Natural killer cell (primary cell): ENCODE measurements around the gene PLXNA2. TPM values are rescaled to one million over a fixed set of nuclear protein-coding genes. Genes with fewer than 3 reads are reported as not detected.

ENCODE experiments used
- ATAC-seq, 3 donors: fragments of 150-1000 bp in 2 of 3; fragments of 200-7000 bp in 1 of 3; cut with Tn5 transposase; 1 replicate in 1 of 3; 2 replicates in 2 of 3; pipeline ENCODE4 v1.10.0; 2021; ENCODE audit warnings: mild to moderate bottlenecking in 2 of 3, moderate library complexity in 2 of 3
- DNase-seq, 2 donors: peaks; one replicate each; pipeline versions ENCODE4 v3.0.0 to v3.0.0-alpha.2; 2013 to 2021; ENCODE audit warnings: mixed read lengths in 1 of 2
- H3K27ac ChIP-seq: one replicate; pipeline ENCODE4 v1.5.1; 2013; ENCODE audit warnings: mild to moderate bottlenecking, low read length
- H3K27me3 ChIP-seq: one replicate; pipeline ENCODE4 v1.6.1; 2013; ENCODE audit warnings: low read length; ENCODE audit not compliant: control insufficient read depth, insufficient read depth
- H3K36me3 ChIP-seq: one replicate; pipeline ENCODE4 v1.6.1; 2013; ENCODE audit warnings: low read length; ENCODE audit not compliant: control insufficient read depth, insufficient read depth
- H3K4me1 ChIP-seq: one replicate; pipeline ENCODE4 v1.6.1; 2013; ENCODE audit warnings: low read length; ENCODE audit not compliant: control insufficient read depth, insufficient read depth
- H3K4me3 ChIP-seq: one replicate; pipeline ENCODE4 v1.5.1; 2013; ENCODE audit warnings: low read length
- H3K9me3 ChIP-seq: one replicate; pipeline ENCODE4 v1.6.1; 2013; ENCODE audit warnings: low read length; ENCODE audit not compliant: control insufficient read depth, insufficient read depth
- H3K27ac Mint-ChIP-seq, 2 donors: one replicate each; pipeline ENCODE4 v1.8.0; 2022; ENCODE audit warnings: mild to moderate bottlenecking in 2 of 2, mixed read lengths in 2 of 2, moderate library complexity in 1 of 2
- H3K27me3 Mint-ChIP-seq, 2 donors: one replicate each; pipeline ENCODE4 v1.8.0; 2022; ENCODE audit warnings: low read depth in 2 of 2, mixed read lengths in 2 of 2
- H3K36me3 Mint-ChIP-seq: one replicate; pipeline ENCODE4 v1.8.0; 2022; ENCODE audit warnings: mixed read lengths
- H3K4me1 Mint-ChIP-seq, 2 donors: one replicate each; pipeline ENCODE4 v1.8.0; 2022; ENCODE audit warnings: mixed read lengths in 2 of 2
- H3K4me3 Mint-ChIP-seq: one replicate; pipeline ENCODE4 v1.8.0; 2022; ENCODE audit warnings: mild to moderate bottlenecking, moderate library complexity, mixed read lengths
- H3K9me3 Mint-ChIP-seq, 2 donors: one replicate each; pipeline ENCODE4 v1.8.0; 2022; ENCODE audit warnings: mixed read lengths in 2 of 2
- WGBS: methylation state at CpG from one replicate; pipeline ENCODE4 v1.1.7; 2013; ENCODE audit warnings: missing lambda C conversion rate; ENCODE audit not compliant: insufficient coverage; 5-methylcytosine and 5-hydroxymethylcytosine counted together
- intact Hi-C: fragments of 100-400 bp; cut with micrococcal nuclease; formaldehyde crosslinking; loops from one replicate; pipeline ENCODE4 v1.14.2; 2022
- total RNA-seq, 4 donors: library from RNA; stranded (reverse); fragments of 120-200 nt in 1 of 4; gene quantifications; one replicate each; pipeline versions ENCODE4 v1.2.3 to v1.2.4, GENCODE V29; 2013 to 2022
- TF ChIP-seq, protein P1 (sequence below): fragments of 200-600 bp; IDR thresholded peaks from one replicate; pipeline ENCODE4 v1.8.0; 2022; ENCODE audit warnings: antibody characterized with exemption

PLXNA2 gene
- total RNA-seq, 3 donors from 2014 or later (not counting 1 experiment from before 2014, with no cell fraction given) = 2.8 to 8.4 (median 2.8) TPM

DNA sequence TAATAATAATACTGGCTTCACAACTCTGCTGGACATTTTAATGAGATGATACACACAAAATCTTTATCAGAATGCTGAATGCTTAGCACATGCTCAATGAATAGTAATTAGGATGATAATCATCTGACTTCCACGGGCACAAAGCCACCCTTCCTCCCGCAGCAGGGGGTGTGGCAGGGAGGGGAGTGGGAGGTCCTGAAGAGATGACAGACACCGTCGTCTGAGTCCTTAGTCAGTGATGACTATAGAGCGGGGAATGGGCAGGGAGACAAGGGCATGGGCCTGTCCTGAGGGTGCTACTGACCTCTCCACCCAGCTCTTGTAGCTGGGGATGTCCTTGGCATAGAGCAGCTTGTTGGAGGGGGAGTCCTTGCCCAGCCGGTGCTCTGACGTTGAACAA, 215.7 kb downstream of the PLXNA2 start:
- WGBS = 89% methylated on average over 7 of the region's 7 CpGs
- no peaks in the 10 kb centered on the region for H3K36me3 ChIP-seq
- H3K4me1 Mint-ChIP-seq = no peaks in the 10 kb centered on the region
- H3K4me3 Mint-ChIP-seq = no peak overlapping the region
- intact Hi-C loops = no loop called here
- ATAC-seq = no peak
- TF ChIP-seq, protein P1, sequence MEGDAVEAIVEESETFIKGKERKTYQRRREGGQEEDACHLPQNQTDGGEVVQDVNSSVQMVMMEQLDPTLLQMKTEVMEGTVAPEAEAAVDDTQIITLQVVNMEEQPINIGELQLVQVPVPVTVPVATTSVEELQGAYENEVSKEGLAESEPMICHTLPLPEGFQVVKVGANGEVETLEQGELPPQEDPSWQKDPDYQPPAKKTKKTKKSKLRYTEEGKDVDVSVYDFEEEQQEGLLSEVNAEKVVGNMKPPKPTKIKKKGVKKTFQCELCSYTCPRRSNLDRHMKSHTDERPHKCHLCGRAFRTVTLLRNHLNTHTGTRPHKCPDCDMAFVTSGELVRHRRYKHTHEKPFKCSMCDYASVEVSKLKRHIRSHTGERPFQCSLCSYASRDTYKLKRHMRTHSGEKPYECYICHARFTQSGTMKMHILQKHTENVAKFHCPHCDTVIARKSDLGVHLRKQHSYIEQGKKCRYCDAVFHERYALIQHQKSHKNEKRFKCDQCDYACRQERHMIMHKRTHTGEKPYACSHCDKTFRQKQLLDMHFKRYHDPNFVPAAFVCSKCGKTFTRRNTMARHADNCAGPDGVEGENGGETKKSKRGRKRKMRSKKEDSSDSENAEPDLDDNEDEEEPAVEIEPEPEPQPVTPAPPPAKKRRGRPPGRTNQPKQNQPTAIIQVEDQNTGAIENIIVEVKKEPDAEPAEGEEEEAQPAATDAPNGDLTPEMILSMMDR = no peak
- no peaks in the 10 kb centered on the region for H3K27me3 ChIP-seq
- H3K9me3 ChIP-seq = no peaks in the 10 kb centered on the region
- H3K27ac ChIP-seq = no peak overlapping the region
- DNase-seq = no peak
- no peak overlapping the region for H3K27ac Mint-ChIP-seq
- no peaks in the 10 kb centered on the region for H3K36me3 Mint-ChIP-seq
- H3K27me3 Mint-ChIP-seq = peaks cover 0 to 3% of the 10 kb centered on the region in 2 donors
- no peaks in the 10 kb centered on the region for H3K4me1 ChIP-seq
- no peaks in the 10 kb centered on the region for H3K9me3 Mint-ChIP-seq
- H3K4me3 ChIP-seq = no peak overlapping the region

DNA sequence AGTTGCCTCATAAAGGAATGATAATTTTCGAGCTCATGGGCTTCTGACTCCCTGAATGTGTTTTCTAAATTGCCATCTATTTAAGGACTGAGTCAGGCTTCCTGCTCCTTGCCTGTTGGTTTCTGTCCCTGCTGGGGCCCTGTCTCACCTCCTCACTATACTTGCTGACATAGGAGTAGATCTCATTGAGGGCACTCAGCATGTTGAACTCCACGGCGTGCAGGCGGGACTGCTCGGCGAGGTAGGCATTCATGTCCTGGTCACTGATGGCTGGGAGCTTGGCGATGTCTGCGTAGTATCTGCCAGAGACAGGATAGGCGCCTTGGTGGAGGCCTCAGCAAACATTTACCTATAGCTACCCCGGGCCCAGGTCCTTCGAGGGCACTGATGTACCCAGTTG, 216.3 kb downstream of the PLXNA2 start:
- Histone ChIP-seq H3K4me1 (no peaks in the 10 kb centered on the region), H3K27ac (no peak overlapping the region), H3K9me3 (no peaks in the 10 kb centered on the region), H3K36me3 (no peaks in the 10 kb centered on the region), H3K4me3 (no peak overlapping the region), H3K27me3 (no peaks in the 10 kb centered on the region)
- TF ChIP-seq, protein P1 = no peak
- intact Hi-C loops = no loop called here
- ATAC-seq (no peak), DNase-seq (no peak)
- Mint-ChIP-seq H3K4me1 (no peaks in the 10 kb centered on the region), H3K36me3 (no peaks in the 10 kb centered on the region), H3K27ac (no peak overlapping the region), H3K27me3 (peaks cover 0 to 3% of the 10 kb centered on the region in 2 donors), H3K9me3 (no peaks in the 10 kb centered on the region), H3K4me3 (no peak overlapping the region)
- WGBS = 85% methylated on average over 11 of the region's 11 CpGs

DNA sequence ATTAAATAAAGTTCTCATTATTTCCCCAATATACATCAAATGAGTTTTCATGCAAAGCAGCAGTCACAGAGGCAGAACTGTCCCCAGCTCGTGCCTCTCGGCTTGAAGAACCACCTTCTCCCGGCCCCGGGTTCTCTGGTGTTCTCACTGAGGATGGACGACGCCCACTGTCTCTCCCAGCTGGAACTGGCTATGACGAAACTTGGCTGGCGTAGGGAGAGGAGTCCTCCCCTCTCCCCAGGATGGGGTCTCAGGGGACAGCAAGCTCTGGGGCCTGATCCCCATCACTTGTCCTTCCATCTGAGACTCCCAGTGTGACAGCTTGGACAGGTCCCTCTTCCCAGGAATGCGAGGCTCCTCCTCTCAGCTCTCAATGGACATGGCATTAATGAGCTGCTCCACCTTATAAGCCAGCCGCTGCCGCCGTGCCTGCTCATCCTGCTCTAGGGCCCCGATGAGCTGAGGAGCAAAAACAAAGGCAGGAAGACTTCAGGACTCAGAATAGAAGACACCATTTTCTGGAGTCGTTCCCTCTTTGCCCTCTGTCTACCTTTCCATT, 217.2 kb downstream of the PLXNA2 start:
- H3K27ac ChIP-seq = no peak overlapping the region
- no peaks in the 10 kb centered on the region for H3K36me3 ChIP-seq
- WGBS = 93% methylated on average over 14 of the region's 14 CpGs
- intact Hi-C loops = no loop called here
- Mint-ChIP-seq H3K4me1 (no peaks in the 10 kb centered on the region), H3K36me3 (no peaks in the 10 kb centered on the region), H3K27ac (no peak overlapping the region), H3K9me3 (no peaks in the 10 kb centered on the region), H3K4me3 (no peak overlapping the region), H3K27me3 (peaks cover 0 to 3% of the 10 kb centered on the region in 2 donors)
- no peaks in the 10 kb centered on the region for H3K4me1 ChIP-seq
- ATAC-seq (no peak), DNase-seq (no peak)
- no peaks in the 10 kb centered on the region for H3K9me3 ChIP-seq
- no peak overlapping the region for H3K4me3 ChIP-seq
- H3K27me3 ChIP-seq = no peaks in the 10 kb centered on the region
- TF ChIP-seq, protein P1 = no peak

DNA sequence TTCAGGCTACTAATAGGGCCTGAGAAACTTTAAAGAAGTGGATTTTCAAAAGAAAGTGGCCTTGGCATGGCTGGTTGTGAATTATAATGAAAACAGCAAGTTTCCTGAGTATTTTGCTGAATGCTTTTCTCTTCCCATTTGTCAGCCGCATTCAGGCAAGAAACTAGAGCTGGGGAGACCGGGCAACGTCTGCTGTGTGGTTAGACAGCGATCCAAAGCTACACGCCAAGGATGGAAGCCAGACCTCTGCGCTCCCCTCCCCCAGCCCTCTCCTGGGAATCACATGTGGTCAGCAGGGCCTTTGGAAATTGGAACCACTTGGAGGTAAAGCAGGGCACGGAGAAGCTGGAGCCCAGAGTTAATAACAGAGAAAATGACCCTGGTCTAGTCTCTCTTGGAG, 219.2 kb downstream of the PLXNA2 start:
- 94% methylated on average over 7 of the region's 7 CpGs for WGBS
- DNase-seq (no peak), ATAC-seq (no peak)
- TF ChIP-seq, protein P1 = no peak
- H3K27me3 Mint-ChIP-seq = peaks cover 0 to 2% of the 10 kb centered on the region in 2 donors
- H3K27me3 ChIP-seq = no peaks in the 10 kb centered on the region
- H3K4me1 Mint-ChIP-seq = no peaks in the 10 kb centered on the region
- no peak overlapping the region for H3K27ac ChIP-seq
- no peaks in the 10 kb centered on the region for H3K36me3 ChIP-seq
- H3K9me3 ChIP-seq = no peaks in the 10 kb centered on the region
- H3K4me3 Mint-ChIP-seq = no peak overlapping the region
- no peaks in the 10 kb centered on the region for H3K4me1 ChIP-seq
- no peaks in the 10 kb centered on the region for H3K9me3 Mint-ChIP-seq
- intact Hi-C loops = no loop called here
- no peak overlapping the region for H3K4me3 ChIP-seq
- no peaks in the 10 kb centered on the region for H3K36me3 Mint-ChIP-seq
- no peak overlapping the region for H3K27ac Mint-ChIP-seq
